ENCODE data around the gene RABL2A. TPM values are rescaled to one million over a fixed set of nuclear protein-coding genes. Genes with fewer than 3 reads are reported as not detected.
"Not testable (repeated sequence)": the region's sequence is repeated elsewhere in the genome, so short reads cannot be mapped to it uniquely, and the experiment has no call there.

RABL2A gene
- total RNA-seq, 2 experiments from 2014 or later, result 9.2 TPM

GRCh38 chr2:113598180-113598579, 28.9 kb upstream of the RABL2A start:
- H3K4me3 Mint-ChIP-seq; DNase-seq; H3K4me1 Mint-ChIP-seq (ENCODE audit: low read depth); H3K27ac Mint-ChIP-seq; H3K27me3 Mint-ChIP-seq (ENCODE audit: low read depth); intact Hi-C loops (cut with micrococcal nuclease); H3K9me3 Mint-ChIP-seq; H3K36me3 Mint-ChIP-seq (ENCODE audit: low read depth); CTCF ChIA-PET: not testable (repeated sequence)

GRCh38 chr2:113598738-113599137, 28.3 kb upstream of the RABL2A start:
- H3K9me3 Mint-ChIP-seq; CTCF ChIA-PET; DNase-seq; H3K27me3 Mint-ChIP-seq (ENCODE audit: low read depth); H3K36me3 Mint-ChIP-seq (ENCODE audit: low read depth); H3K4me3 Mint-ChIP-seq; H3K4me1 Mint-ChIP-seq (ENCODE audit: low read depth); H3K27ac Mint-ChIP-seq; intact Hi-C loops (cut with micrococcal nuclease): not testable (repeated sequence)

GRCh38 chr2:113599208-113599607, 27.9 kb upstream of the RABL2A start:
- H3K27me3 Mint-ChIP-seq (ENCODE audit: low read depth); H3K4me1 Mint-ChIP-seq (ENCODE audit: low read depth); intact Hi-C loops (cut with micrococcal nuclease); H3K9me3 Mint-ChIP-seq; H3K27ac Mint-ChIP-seq; H3K36me3 Mint-ChIP-seq (ENCODE audit: low read depth); H3K4me3 Mint-ChIP-seq; DNase-seq; CTCF ChIA-PET: not testable (repeated sequence)

GRCh38 chr2:113602040-113602769, 24.9 kb upstream of the RABL2A start:
- not testable (repeated sequence) for H3K27ac Mint-ChIP-seq; H3K9me3 Mint-ChIP-seq; H3K36me3 Mint-ChIP-seq (ENCODE audit: low read depth); H3K4me1 Mint-ChIP-seq (ENCODE audit: low read depth); H3K27me3 Mint-ChIP-seq (ENCODE audit: low read depth); H3K4me3 Mint-ChIP-seq
- peak; percentile 77 for DNase-seq
- CTCF ChIA-PET, result interaction anchor here (0.7 kb wide), 1 partner anchor 128 kb away, joined by 3 read pairs; no protein-coding TSS in a partner anchor
- intact Hi-C loops (cut with micrococcal nuclease), result loop anchor here (1.0 to 10.0 kb wide), 5 partner anchors 98 to 375 kb away; partner anchors contain the start of genes ACTR3 and SLC35F5

GRCh38 chr2:113602869-113603466, 24.1 kb upstream of the RABL2A start:
- no peaks in the 10 kb centered on the region for H3K9me3 Mint-ChIP-seq
- no peak for DNase-seq
- CTCF ChIA-PET, result interaction anchor here (2.0 kb wide), 1 partner anchor 98 kb away, joined by 19 read pairs; no protein-coding TSS in a partner anchor
- H3K27me3 Mint-ChIP-seq (ENCODE audit: low read depth), result no peaks in the 10 kb centered on the region
- H3K4me3 Mint-ChIP-seq, result peak overlapping the region; percentile 93
- H3K36me3 Mint-ChIP-seq (ENCODE audit: low read depth), result no peaks in the 10 kb centered on the region
- intact Hi-C loops (cut with micrococcal nuclease), result loop anchor here (1.0 to 10.0 kb wide), 5 partner anchors 97 to 374 kb away; partner anchors contain the start of genes ACTR3 and SLC35F5
- peaks cover 9% of the 10 kb centered on the region for H3K4me1 Mint-ChIP-seq (ENCODE audit: low read depth)
- H3K27ac Mint-ChIP-seq, result peak overlapping the region; percentile 84

- CTCF ChIA-PET, result interaction anchor here (1.1 to 2.0 kb wide), 5 partner anchors 88 to 285 kb away, joined by 3 to 19 read pairs (median 4); partner anchors contain the start of gene SLC35F5
- H3K4me3 Mint-ChIP-seq, result peak overlapping the region; percentile 93
- not testable (repeated sequence) for H3K4me1 Mint-ChIP-seq (ENCODE audit: low read depth); H3K9me3 Mint-ChIP-seq; H3K36me3 Mint-ChIP-seq (ENCODE audit: low read depth); H3K27me3 Mint-ChIP-seq (ENCODE audit: low read depth)
- intact Hi-C loops (cut with micrococcal nuclease), result loop anchor here (5.0 to 10.0 kb wide), 4 partner anchors 154 to 374 kb away; partner anchors contain the start of genes ACTR3 and SLC35F5
- peak; percentile 81 for DNase-seq
- H3K27ac Mint-ChIP-seq, result peak overlapping the region; percentile 96
Observed at GRCh38 chr2:113603467-113604084, 23.5 kb upstream of the RABL2A start.

GRCh38 chr2:113604085-113604477, 23.0 kb upstream of the RABL2A start:
- not testable (repeated sequence) for H3K27me3 Mint-ChIP-seq (ENCODE audit: low read depth); H3K4me1 Mint-ChIP-seq (ENCODE audit: low read depth); H3K36me3 Mint-ChIP-seq (ENCODE audit: low read depth); H3K9me3 Mint-ChIP-seq
- intact Hi-C loops (cut with micrococcal nuclease), result loop anchor here (5.0 to 10.0 kb wide), 4 partner anchors 153 to 373 kb away; partner anchors contain the start of genes ACTR3 and SLC35F5
- CTCF ChIA-PET, result interaction anchor here (0.6 to 2.0 kb wide), 12 partner anchors 21 to 914 kb away, joined by 3 to 19 read pairs (median 4); partner anchors contain the start of gene SLC35F5
- DNase-seq, result peak; percentile 96
- Mint-ChIP-seq H3K4me3 (peak overlapping the region; percentile 93), H3K27ac (peak overlapping the region; percentile 96)

- intact Hi-C loops (cut with micrococcal nuclease), result loop anchor here (5.0 to 10.0 kb wide), 4 partner anchors 153 to 373 kb away; partner anchors contain the start of genes ACTR3 and SLC35F5
- not testable (repeated sequence) for H3K27me3 Mint-ChIP-seq (ENCODE audit: low read depth); H3K4me1 Mint-ChIP-seq (ENCODE audit: low read depth); H3K9me3 Mint-ChIP-seq; H3K36me3 Mint-ChIP-seq (ENCODE audit: low read depth); DNase-seq
- Mint-ChIP-seq H3K27ac (peak overlapping the region; percentile 96), H3K4me3 (peak overlapping the region; percentile 93)
- CTCF ChIA-PET, result interaction anchor here (0.6 to 2.0 kb wide), 13 partner anchors 21 to 913 kb away, joined by 3 to 19 read pairs (median 4); partner anchors contain the start of gene SLC35F5
Observed at GRCh38 chr2:113604661-113605060, 22.4 kb upstream of the RABL2A start.

- H3K27ac Mint-ChIP-seq; H3K9me3 Mint-ChIP-seq; H3K36me3 Mint-ChIP-seq (ENCODE audit: low read depth); DNase-seq; CTCF ChIA-PET; H3K4me1 Mint-ChIP-seq (ENCODE audit: low read depth); H3K4me3 Mint-ChIP-seq; H3K27me3 Mint-ChIP-seq (ENCODE audit: low read depth): not testable (repeated sequence)
- intact Hi-C loops (cut with micrococcal nuclease), result loop anchor here (10.0 kb wide), 1 partner anchor 289 kb away; the partner anchor contains the start of gene ACTR3
Observed at GRCh38 chr2:113606036-113606435, 21.0 kb upstream of the RABL2A start.

GRCh38 chr2:113609822-113610221, 17.2 kb upstream of the RABL2A start:
- CTCF ChIA-PET; H3K4me3 Mint-ChIP-seq; H3K9me3 Mint-ChIP-seq; DNase-seq; H3K36me3 Mint-ChIP-seq (ENCODE audit: low read depth); H3K27me3 Mint-ChIP-seq (ENCODE audit: low read depth); H3K27ac Mint-ChIP-seq; H3K4me1 Mint-ChIP-seq (ENCODE audit: low read depth): not testable (repeated sequence)
- intact Hi-C loops (cut with micrococcal nuclease), result loop anchor here (10.0 kb wide), 1 partner anchor 285 kb away; the partner anchor contains the start of gene ACTR3

- CTCF ChIA-PET; H3K4me3 Mint-ChIP-seq; H3K27me3 Mint-ChIP-seq (ENCODE audit: low read depth); H3K4me1 Mint-ChIP-seq (ENCODE audit: low read depth); H3K27ac Mint-ChIP-seq; intact Hi-C loops (cut with micrococcal nuclease); DNase-seq; H3K36me3 Mint-ChIP-seq (ENCODE audit: low read depth); H3K9me3 Mint-ChIP-seq: not testable (repeated sequence)
Observed at GRCh38 chr2:113621002-113621401, 6.1 kb upstream of the RABL2A start.

GRCh38 chr2:113625906-113626305, 1.2 kb upstream of the RABL2A start:
- intact Hi-C loops (cut with micrococcal nuclease); H3K36me3 Mint-ChIP-seq (ENCODE audit: low read depth); DNase-seq; H3K27me3 Mint-ChIP-seq (ENCODE audit: low read depth); H3K9me3 Mint-ChIP-seq; H3K27ac Mint-ChIP-seq; CTCF ChIA-PET: not testable (repeated sequence)
- peaks cover 12% of the 10 kb centered on the region for H3K4me1 Mint-ChIP-seq (ENCODE audit: low read depth)
- H3K4me3 Mint-ChIP-seq, result peak overlapping the region; percentile 32

Data from activated naive CD4-positive, alpha-beta T cell treated with anti-CD3 and anti-CD28 coated beads for 36 hours (primary cell).